GM19043 (cell line): ENCODE results near the gene BARX1.
"Not testable (repeated sequence)": the region's sequence is repeated elsewhere in the genome, so short reads cannot be mapped to it uniquely, and the experiment has no call there.

Experiments used
- ATAC-seq: cut with Tn5 transposase; IDR thresholded peaks from one replicate; pipeline ENCODE4 v1.9.1; 2021; ENCODE audit warnings: low read depth; ENCODE audit not compliant: unreplicated experiment

The BARX1 gene

DNA sequence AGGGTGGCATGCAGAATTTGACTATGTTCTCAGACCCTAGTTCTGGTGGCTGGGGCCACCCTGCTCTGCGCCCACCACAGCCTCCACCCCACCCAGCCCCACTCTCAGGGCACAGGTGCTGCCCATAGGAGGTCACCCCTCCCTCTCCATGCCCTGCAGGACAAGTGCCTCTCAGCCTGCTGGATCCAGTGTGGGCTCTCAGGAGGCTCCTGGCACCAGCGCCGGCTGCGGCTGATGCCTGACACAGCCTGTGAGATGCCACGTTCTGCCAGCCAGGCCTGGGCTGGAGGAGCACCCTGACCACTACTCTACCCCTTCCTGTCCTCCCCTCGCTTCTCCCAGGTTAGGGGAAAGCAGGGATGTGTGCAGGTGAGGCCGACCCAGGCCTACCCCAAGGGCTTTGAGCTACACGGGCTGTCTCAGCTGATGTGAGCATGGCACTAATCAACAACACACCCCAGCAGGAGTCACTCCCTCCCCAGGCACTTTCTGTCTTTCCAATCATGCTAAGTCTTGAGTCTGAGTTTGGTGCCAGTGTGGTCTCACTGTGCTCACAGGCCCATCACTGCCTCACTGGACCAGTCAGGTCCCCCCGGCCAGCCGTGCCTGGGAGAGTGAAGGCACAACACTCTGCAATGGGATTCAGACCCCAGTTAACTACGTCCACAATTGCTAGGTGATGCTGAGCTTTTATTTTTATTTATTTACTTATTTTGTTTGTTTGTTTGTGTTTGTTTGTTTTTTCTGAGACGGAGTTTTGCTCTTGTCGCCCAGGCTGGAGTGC lies 12.1 kb upstream of the BARX1 start:
- ATAC-seq: no peak

DNA sequence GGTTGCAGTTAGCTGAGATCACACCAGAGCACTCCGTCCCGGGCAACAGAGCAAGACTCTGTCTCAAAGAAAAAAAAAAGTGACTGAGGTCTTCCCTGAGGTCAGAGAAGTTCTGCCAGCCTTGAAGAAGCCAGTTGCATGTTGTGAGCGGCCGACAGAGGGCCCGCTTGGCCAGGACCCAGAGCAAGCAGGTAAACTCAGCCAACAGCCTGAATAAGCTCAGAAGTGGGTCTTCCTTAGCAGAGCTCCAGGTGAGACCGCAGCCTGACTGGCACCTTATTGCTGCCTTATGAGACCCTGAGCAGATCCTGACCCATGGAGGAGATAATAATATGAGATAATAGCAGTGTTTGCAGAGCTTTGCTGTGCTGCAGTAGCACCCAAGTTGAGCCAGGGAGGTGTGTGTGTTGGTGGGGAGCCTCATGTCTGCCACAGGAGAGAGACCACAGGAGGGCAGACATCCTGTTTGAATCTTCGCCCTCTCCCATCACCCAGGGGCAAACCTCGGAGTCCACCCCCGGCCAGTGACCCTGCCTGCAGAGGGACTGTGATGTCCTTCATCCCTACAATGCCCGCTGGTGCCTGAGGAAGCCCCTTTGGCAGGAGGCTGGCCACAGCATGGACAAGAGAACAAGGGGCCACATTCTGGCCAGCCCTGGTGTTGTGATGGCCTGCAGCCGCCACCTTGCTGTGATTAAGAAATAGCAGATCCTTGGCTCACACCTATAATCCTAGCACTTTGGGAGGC lies 10.8 kb upstream of the BARX1 start:
- no peak for ATAC-seq

DNA sequence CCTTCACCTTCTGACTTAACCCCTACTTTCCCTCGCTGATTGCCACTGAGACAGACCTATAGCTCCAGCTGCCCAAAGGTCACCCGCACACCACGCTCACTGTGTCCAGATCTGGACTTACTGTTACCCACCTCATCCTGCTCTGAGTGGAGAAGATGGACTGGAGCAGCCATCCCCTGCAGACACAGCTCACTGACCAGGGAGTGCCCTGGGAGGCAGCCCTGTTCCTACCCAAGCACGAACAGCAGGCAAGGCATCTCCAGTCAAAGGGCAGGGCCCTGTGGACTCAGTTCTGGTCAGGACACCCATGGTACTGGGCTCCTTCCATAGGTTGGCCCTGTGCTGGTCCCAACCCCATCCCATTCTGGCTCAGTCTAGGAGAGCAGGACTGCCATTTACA lies 9.5 kb upstream of the BARX1 start:
- ATAC-seq: no peak

DNA sequence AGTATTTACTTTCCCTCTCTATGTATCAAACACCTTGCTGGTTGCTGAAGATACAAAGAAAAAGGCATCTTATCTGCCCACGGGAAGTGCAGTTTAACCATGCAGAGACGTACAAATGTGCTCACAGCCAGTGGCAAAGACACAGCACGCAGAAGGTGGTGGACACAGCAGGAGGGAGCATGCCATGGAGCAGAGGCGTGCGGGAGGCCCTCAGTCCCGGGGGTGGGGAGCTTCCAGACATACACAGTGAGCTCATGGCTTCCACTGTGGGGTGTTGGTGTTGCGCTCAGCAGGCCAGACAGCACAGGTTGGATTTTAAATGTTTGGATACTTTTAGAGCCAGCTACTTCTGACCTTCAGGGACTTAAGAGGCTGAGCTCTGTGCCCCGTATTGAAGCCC lies 8.8 kb upstream of the BARX1 start:
- ATAC-seq: no peak

DNA sequence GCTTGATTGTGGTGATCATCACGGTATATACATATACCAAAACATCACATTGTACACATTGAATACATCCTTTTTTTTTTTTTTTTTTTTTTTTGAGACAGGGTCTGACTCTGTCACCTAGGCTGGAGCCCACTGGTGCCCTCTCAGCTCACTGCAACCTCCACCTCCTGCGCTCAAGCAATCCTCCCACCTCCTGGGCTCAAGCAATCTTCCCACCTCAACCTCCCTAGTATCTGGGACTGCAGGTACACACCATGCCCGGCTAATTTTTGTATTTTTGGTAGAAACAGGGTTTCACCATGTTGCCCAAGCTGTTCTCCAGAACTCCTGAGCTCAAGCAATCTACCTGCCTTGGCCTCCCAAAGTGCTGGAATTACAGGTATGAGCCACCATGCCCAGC lies 8.3 kb upstream of the BARX1 start:
- ATAC-seq: not testable (repeated sequence)

DNA sequence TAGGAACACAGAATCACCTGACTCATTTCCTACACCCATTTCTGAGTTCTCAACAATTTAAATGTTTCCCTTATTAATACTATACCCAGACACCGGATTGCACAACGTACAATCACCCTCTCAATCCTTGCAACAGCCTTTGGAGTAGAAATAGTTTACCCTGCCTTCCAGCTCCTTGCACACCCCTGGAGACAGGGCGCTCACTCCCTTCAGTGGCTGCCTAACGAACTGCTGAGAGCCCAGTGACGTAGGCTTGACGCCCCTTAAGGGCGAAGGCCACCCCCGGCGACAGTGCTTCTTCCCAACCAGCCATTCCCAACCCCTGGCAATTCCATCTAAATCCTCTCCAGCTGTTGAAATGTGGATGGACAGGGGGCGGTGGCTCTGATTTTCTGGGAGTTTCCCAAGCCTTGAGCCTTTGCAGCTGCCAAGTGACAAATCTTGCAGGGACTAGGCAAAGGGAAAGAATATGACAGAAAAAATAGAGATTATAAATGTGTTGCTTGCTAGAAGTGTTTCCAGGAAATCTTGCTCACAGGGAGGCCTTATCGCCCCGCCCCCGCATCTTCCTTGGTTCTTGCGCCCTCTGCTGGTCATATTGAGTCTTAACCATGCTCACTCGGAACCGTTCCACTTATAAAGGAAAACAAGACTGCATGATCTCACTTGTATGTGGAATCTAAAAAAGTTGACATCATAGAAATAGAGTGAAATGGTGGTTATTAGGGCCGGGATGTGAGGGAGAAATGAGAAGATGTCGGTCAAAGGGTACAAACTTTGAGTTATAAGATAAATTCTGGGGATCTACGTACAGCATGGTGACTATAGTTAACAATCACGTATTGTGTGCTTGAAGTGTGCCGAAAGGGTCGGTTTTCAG lies 7.6 kb upstream of the BARX1 start:
- no peak for ATAC-seq

DNA sequence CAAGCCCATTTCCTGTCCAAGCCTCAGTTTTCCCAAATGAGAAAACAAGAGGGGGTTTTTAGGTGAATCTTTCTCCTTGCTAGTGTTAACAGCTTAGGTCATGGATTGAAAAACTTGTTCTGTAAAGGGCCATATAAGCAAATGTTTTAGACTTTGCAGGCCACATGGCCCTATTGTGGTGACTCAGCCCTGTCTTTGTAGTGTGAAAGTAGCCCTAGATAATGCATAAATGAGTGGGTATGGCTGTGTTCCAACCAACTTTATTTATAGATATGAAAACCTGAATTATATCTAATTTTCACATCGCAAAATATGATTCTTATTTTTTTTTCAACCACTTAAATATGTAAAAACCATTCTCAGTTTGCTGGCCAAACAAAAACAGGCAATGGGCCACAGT lies 6.9 kb upstream of the BARX1 start:
- ATAC-seq: no peak

DNA sequence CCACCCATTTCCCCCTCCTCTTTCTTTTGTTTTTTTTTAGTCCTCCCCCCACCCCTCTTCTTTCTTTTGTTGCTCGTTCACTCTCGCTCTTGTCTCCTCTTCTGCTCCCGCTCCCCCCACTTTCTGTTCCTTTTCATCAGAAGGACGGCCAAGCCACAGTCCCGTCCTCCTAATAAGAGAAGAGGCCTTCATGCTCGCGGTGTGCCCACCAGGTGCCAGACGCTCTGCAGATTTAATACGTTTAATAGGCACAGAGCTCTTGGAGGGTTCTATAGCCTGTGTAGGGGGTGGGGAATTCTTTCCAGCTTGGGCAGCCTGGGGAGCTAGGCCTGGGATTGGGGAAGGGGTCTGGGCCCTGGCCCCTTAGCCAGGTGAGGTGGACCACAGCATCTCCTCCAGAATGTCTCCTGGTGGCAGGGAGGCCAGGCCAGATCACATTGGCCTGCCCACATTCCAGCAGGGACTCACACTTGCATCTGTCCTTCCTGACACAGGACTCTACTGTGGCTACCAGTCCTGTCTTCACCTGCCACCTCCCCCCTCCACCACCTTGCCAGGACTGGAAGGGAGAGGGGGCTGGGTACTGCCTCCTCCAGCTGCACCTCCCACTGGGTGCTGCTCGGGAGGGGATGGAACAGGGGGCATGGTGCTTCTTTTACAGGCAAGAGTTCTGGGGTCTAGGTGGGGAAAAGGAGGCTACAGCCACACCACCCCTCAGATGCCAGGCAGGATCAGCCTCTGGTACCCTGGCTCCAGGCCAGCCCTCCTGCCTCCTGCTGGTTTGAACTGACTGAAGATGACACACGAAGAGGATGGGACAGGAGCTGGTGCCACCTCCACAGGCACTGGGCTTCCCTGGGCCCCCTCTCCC lies 6.1 kb upstream of the BARX1 start:
- no peak for ATAC-seq

DNA sequence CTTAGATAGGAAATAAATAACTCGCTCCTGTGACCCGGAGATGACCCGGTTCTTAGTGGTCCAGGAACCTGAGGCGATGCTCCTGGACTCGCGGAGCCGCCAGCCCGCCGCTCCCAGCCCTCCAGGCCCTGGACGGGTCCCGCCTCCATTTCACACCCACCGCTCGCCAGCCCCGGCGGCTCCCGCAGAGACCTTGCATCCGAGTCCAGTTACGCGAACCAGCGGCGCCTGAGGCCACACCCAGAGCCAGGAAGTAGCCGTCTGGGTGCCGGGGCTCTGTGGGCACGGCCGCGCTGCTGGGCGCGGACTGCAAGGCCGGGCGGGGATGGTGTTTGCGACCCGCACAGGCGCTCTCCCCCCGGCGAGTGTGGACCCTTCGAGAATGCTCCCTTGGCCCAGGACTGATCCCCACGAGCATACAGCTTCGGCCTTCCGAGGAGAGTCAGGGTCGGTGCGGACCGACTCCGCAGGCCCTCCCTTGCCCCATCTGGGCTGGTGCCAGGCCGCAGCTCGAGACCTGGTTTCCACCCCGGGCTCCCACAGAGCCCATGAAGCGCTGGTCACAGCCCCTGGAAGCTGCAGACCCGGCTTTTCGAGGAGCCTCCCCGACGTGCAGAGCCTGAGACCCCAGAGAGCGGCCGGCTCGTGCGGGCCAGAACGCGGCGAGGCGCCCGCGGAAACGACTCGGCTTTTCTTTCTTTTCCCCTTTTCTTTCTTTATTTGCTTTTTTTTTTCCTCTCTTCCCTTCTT lies 5.2 kb upstream of the BARX1 start:
- ATAC-seq: no peak

DNA sequence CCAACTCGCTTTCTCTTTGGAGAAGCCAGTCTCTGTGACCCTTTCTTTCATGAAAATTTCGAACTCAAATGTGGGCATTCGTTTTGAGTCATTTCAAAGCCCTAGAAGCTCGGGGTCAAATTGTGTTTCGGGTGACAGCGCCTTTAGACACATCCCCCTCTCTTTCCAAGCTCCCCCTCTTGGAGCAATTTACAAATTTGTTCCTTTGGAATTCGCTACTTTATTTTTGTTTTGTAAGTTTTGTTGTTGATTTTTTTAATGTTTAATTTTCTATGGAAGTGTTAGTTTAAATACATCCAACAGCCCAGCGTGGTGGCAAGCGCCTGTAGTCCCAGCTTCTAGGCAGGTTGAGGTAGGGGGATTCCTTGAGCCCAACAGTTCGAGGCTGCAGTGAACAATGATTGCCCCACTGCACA lies 4.6 kb upstream of the BARX1 start:
- no peak for ATAC-seq

DNA sequence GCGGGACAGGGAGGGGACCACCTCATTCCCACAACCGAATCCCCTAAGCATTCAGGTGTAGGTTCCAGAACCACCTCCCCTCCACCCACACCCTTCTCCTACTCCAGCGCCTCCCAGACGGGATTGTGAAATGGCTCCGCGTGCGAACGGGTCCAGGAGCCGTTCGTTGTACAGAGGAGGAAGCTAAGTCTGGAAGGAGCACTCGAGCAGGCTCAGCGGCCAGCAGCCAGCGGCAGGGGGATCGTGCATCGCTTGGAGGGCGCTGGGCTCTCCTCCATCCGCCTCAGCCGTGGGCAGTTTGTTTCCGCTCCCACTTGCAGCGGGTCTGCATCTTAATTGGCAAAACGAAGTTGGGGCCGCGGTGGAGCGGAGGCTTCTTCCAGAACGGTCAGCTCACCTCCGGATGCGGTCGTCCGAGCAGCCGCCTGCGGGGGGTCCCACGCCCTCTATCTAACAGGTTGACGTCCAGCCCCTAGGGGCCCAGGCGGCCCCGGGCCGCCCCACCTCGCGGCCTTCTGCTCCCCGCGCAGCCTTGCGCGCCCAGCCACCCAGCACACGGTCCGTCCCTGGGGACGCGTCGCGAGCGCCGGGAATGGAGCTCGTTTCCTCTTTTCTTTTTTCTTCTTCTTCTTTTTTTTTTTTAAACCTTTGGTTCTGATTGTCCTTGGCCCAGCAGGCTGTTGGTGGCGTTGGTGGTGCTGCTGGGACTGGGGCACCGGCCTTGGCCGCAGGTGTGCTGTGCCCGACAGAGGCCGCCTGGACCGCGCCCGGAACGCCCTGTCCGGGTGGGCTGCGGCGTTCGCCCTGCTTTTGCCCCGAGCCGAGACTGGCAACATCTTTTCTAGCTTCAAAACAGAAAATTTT lies 3.9 kb upstream of the BARX1 start:
- no peak for ATAC-seq

DNA sequence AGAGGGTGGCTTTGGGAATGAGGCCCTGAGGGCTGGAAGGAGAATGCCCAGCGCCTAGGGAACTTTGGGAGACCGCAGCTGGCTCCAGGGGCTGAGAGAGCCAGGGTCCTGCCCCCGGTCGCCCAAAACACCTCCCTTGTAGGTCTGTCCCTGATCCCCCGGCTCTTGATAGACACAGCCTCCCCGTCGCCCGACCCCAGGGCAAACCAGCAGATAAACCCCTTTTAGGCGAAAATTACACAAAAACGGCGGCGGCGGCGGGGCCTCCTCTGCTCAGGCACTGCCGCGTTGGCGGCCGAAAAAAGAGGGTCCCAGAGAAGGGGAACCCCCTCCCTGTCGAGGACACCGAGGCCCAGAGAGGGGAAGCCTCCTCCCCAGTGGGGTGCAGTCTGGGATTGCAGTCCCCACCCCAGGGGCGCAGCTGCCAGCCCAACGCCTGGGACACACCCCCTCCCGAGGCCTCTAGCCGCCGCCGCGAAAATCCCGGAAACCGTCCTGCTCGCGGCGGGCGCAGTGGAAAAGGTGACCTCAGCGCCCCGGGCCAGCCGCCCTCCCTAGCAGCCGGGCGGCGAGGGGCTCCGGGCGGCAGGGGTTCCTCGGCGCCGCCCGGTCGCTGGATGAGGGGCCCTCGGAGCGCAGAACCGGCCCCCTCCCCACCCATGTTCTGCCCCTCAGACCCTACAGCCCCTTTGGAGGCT lies 3.1 kb upstream of the BARX1 start:
- no peak for ATAC-seq

DNA sequence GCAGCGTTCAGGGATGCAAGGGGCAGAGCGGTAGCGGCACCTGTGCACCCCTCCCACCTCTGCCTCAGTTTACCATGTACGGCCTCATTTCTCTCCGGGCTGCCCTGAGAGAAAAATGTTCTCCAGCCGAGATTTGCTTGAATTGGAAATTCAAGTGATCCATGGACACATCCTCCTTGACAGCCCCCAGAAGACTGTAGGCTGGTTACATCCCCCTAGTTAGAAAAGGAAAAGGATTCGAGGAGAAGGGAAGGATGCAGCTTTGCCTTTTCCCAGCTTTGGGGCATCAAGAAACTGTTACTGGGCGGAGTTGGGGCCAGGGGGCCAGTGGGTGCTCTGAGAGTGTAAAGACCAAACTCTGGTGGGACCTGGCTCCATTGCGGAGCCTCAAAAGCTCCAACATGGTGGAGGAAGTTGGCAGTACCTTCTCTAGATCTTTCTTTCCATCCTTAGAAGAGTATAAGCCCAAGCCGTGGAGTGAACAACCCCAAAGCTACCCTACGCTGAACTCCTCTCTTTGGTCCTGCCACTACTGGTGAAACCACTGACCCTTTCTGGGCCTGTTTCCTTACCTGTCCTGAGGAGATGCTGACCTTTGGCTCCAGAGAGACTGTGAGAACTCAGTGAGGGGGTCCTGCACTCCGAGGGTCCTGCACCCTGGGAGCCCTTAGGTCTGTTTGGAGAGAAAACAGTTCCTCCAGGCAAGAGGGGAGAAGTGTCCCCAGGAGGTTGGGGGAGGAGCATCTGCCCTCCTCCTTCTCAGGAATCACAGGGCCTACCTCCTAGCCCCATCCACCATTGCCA lies 1.0 kb upstream of the BARX1 start:
- ATAC-seq: no peak

DNA sequence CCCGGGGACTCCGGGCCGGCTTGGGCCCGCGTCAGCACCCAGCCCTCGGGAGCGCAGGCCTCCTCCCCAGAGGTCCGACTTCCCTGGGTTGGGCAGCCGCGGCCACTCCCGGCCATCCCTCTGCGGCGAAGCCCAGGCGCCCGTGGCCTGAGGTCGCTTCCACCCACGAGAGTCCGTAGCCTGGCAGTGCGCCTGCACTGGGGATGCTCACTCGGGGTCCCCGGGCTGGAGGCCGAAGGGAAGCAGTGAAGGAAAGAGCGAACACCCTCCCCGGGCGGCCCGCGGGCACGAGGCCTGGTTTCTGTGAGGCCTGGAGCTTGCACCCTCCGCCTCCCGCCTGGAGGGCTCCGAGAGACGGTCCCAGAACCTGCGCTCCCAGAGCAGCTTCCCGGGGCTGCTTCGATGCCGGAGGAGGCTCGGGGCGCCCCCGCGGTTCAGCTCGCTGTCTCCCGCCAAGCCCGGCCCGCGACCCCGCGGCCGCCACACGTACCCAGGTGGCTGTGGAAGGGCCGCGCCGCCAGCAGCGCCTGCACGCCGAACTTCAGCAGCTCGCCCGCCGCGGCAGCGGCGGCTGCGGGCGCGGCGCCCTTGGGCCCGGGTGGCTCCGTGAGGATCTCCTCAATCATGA lies 607 bp downstream of the BARX1 start:
- ATAC-seq: no peak

DNA sequence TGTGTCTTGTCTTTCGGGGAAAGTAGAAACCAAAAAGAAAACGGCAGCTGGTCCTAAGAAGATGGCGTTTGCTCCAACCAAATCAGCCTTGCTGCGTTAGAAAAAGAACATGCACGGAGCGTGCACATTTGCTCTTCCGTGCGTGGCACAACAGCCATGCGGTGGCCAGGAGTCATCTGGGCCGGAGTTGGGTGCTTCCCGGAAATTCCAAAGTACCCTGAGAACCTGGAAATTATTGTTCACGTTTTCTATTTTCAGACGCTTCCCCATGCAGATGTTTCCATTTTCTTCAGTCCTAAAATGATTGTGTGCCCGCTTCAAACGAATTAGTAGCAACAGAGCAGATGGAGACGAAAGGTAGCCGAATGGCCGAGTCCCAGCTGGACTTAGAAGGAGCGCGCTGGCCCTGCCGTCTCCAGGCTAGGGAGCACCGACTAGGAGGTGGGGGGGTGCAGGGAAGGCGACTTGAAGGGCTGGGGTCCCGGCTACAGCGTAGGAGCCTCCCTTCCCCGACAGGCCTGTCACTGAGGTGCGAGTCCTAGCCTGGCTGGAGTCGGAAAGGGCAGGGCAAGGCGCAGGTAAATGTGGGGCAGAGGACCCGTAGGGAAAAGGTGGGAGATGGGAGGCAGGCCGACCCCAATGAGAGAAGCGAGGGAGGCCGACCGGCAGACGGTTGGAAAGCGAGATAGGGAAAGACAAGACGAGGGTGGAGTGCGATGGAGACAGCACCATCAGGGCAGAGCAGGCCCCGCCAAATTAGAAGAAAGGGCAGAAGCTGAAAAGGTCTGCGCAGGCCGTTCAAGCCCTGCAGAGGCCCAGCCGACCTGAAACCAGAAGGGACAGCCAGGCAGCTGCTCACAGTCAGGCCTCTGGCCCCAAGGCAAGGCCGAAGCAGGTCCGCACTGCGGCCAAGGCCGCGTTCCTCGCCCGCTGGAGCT lies 1.4 kb downstream of the BARX1 start:
- no peak for ATAC-seq
